ENCODE measurements around the gene TAF4.

The TAF4 gene

DNA sequence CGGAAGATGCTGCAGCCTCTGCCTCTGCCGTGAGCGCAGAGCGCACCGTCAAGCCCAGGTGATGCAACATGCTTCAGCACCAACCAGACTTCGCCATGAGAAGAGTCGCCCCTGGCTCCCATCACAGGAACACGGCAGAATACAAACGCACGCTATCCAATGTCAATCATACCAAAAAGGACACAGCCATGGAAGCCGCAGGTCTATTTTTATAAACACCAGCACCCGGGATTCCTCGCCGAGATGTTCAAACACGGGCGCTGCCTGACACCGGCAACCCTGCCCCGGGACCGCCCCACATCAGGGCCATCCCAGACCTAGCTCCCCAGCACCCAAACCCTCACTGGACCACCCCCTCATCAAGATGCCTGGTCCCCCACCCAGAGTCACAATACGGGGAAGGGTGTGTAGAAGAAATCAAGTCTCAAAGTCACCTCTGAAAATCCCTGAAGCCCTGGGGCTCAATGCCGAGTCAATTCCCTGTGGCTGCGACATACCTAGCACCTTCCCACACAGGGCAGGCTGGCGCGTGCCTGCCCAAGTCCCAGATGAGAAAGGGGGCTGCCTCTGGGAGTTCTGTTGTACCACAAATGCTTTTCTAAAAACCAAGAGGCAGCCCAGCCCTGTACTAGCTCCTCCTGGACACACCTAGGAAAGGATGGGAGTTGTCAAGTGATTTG is 17.9 kb downstream of the TAF4 start:
- TF ChIP-seq OSR1 (CRISPR knock-in tag; IDR thresholded peaks at IDR 0.05) (no peak), ZNF565 (CRISPR knock-in tag; conservative IDR thresholded peaks at IDR 0.05; ENCODE audit: low read depth) (no peak)
- TF ChIP-seq, protein P1, sequence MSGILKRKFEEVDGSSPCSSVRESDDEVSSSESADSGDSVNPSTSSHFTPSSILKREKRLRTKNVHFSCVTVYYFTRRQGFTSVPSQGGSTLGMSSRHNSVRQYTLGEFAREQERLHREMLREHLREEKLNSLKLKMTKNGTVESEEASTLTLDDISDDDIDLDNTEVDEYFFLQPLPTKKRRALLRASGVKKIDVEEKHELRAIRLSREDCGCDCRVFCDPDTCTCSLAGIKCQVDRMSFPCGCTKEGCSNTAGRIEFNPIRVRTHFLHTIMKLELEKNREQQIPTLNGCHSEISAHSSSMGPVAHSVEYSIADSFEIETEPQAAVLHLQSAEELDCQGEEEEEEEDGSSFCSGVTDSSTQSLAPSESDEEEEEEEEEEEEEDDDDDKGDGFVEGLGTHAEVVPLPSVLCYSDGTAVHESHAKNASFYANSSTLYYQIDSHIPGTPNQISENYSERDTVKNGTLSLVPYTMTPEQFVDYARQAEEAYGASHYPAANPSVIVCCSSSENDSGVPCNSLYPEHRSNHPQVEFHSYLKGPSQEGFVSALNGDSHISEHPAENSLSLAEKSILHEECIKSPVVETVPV (CRISPR knock-in tag; IDR thresholded peaks at IDR 0.05), result no peak
- no peak for ATAC-seq

DNA sequence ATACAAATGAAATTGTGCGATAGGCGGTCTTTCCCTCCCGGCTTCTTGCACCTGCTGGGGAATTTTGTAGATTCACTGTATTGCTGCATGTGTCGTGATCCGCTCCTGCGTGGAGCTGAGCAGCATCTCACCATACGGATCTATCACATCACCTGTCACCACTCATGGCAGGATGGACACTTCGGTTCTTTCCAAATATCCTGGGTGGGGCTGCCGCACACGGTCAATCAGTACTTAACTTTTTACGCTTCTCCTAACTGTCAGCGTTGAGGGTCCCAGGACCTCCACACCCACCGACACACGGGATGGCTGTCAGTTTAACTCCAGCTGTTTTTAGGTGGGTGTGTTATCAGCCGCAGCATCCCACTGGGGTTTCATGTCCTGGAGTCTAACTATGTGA is 19.2 kb downstream of the TAF4 start:
- TF ChIP-seq ISL1 (CRISPR knock-in tag; IDR thresholded peaks at IDR 0.05) (no peak), CSDC2 (CRISPR knock-in tag; IDR thresholded peaks at IDR 0.05) (no peak), SNAI2 (CRISPR knock-in tag; IDR thresholded peaks at IDR 0.05) (no peak), BACH2 (CRISPR knock-in tag; IDR thresholded peaks at IDR 0.05; ENCODE audit: borderline replicate concordance) (no peak), OSR1 (CRISPR knock-in tag; IDR thresholded peaks at IDR 0.05) (no peak), ZNF8 (CRISPR knock-in tag; IDR thresholded peaks at IDR 0.05) (no peak), ZFP3 (CRISPR knock-in tag; IDR thresholded peaks at IDR 0.05) (no peak), TCF4 (CRISPR knock-in tag; IDR thresholded peaks at IDR 0.05; ENCODE audit: borderline replicate concordance) (no peak), RARB (CRISPR knock-in tag; IDR thresholded peaks at IDR 0.05) (no peak), ZNF565 (CRISPR knock-in tag; conservative IDR thresholded peaks at IDR 0.05; ENCODE audit: low read depth) (no peak), ZC3H10 (CRISPR knock-in tag; IDR thresholded peaks at IDR 0.05) (no peak), ZFP30 (CRISPR knock-in tag; IDR thresholded peaks at IDR 0.05) (no peak)
- TF ChIP-seq, protein P2, sequence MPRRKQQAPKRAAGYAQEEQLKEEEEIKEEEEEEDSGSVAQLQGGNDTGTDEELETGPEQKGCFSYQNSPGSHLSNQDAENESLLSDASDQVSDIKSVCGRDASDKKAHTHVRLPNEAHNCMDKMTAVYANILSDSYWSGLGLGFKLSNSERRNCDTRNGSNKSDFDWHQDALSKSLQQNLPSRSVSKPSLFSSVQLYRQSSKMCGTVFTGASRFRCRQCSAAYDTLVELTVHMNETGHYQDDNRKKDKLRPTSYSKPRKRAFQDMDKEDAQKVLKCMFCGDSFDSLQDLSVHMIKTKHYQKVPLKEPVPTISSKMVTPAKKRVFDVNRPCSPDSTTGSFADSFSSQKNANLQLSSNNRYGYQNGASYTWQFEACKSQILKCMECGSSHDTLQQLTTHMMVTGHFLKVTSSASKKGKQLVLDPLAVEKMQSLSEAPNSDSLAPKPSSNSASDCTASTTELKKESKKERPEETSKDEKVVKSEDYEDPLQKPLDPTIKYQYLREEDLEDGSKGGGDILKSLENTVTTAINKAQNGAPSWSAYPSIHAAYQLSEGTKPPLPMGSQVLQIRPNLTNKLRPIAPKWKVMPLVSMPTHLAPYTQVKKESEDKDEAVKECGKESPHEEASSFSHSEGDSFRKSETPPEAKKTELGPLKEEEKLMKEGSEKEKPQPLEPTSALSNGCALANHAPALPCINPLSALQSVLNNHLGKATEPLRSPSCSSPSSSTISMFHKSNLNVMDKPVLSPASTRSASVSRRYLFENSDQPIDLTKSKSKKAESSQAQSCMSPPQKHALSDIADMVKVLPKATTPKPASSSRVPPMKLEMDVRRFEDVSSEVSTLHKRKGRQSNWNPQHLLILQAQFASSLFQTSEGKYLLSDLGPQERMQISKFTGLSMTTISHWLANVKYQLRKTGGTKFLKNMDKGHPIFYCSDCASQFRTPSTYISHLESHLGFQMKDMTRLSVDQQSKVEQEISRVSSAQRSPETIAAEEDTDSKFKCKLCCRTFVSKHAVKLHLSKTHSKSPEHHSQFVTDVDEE (CRISPR knock-in tag; IDR thresholded peaks at IDR 0.05), result no peak
- TF ChIP-seq, protein P3, sequence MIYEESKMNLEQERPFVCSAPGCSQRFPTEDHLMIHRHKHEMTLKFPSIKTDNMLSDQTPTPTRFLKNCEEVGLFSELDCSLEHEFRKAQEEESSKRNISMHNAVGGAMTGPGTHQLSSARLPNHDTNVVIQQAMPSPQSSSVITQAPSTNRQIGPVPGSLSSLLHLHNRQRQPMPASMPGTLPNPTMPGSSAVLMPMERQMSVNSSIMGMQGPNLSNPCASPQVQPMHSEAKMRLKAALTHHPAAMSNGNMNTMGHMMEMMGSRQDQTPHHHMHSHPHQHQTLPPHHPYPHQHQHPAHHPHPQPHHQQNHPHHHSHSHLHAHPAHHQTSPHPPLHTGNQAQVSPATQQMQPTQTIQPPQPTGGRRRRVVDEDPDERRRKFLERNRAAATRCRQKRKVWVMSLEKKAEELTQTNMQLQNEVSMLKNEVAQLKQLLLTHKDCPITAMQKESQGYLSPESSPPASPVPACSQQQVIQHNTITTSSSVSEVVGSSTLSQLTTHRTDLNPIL (CRISPR knock-in tag; IDR thresholded peaks at IDR 0.05; ENCODE audit: low read depth), result no peak
- TF ChIP-seq, protein P4, sequence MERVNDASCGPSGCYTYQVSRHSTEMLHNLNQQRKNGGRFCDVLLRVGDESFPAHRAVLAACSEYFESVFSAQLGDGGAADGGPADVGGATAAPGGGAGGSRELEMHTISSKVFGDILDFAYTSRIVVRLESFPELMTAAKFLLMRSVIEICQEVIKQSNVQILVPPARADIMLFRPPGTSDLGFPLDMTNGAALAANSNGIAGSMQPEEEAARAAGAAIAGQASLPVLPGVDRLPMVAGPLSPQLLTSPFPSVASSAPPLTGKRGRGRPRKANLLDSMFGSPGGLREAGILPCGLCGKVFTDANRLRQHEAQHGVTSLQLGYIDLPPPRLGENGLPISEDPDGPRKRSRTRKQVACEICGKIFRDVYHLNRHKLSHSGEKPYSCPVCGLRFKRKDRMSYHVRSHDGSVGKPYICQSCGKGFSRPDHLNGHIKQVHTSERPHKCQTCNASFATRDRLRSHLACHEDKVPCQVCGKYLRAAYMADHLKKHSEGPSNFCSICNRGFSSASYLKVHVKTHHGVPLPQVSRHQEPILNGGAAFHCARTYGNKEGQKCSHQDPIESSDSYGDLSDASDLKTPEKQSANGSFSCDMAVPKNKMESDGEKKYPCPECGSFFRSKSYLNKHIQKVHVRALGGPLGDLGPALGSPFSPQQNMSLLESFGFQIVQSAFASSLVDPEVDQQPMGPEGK (CRISPR knock-in tag; IDR thresholded peaks at IDR 0.05; ENCODE audit: borderline replicate concordance), result no peak
- TF ChIP-seq, protein P1 (CRISPR knock-in tag; IDR thresholded peaks at IDR 0.05), result no peak
- TF ChIP-seq, protein P5, sequence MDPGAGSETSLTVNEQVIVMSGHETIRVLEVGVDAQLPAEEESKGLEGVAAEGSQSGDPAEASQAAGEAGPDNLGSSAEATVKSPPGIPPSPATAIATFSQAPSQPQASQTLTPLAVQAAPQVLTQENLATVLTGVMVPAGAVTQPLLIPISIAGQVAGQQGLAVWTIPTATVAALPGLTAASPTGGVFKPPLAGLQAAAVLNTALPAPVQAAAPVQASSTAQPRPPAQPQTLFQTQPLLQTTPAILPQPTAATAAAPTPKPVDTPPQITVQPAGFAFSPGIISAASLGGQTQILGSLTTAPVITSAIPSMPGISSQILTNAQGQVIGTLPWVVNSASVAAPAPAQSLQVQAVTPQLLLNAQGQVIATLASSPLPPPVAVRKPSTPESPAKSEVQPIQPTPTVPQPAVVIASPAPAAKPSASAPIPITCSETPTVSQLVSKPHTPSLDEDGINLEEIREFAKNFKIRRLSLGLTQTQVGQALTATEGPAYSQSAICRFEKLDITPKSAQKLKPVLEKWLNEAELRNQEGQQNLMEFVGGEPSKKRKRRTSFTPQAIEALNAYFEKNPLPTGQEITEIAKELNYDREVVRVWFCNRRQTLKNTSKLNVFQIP (CRISPR knock-in tag; IDR thresholded peaks at IDR 0.05; ENCODE audit: borderline replicate concordance, low read depth), result no peak
- ATAC-seq, result no peak
